Esophagus muscularis mucosa (tissue), 3 donors: ENCODE results near the gene DCAF15.

Experiments used
- CTCF ChIP-seq, 3 experiments: fragments of 200-600 bp in 2 of 3; fragments of 450-650 bp in 1 of 3; sonication (generic) in 2 of 3; IDR thresholded peaks; one replicate each; pipeline ENCODE4 v1.5.1; 2017 to 2019; ENCODE audit warnings: antibody characterized with exemption in 3 of 3, mild to moderate bottlenecking in 2 of 3, moderate library complexity in 1 of 3
- POLR2A ChIP-seq: fragments of 450-650 bp; IDR thresholded peaks from one replicate; pipeline ENCODE4 v1.6.1; 2017; ENCODE audit warnings: antibody characterized with exemption, moderate library complexity, mild to moderate bottlenecking, low read depth

GRCh38 chr19:13976446-13976845 lies 24.1 kb downstream of the DCAF15 start:
- TF ChIP-seq CTCF (IDR thresholded peaks at IDR 0.05) (no peak), POLR2A (no peak)
